PFSK-1 (cell line): ENCODE data around the gene CA14.

ENCODE experiments used
- FOXP2 ChIP-seq: optimal IDR thresholded peaks from 2 replicates; pipeline ENCODE3; 2011; ENCODE audit warnings: borderline replicate concordance, control low read depth, inconsistent platforms; ENCODE audit not compliant: insufficient read depth; ENCODE audit errors: extremely low read length, extremely low read depth
- POLR2AphosphoS5 ChIP-seq: IDR thresholded peaks from 2 replicates; pipeline ENCODE4 v1.6.1; 2012; ENCODE audit warnings: low read depth, mild to moderate bottlenecking, control low read depth, low read length, moderate library complexity
- REST ChIP-seq, 2 experiments: IDR thresholded peaks; 2 replicates each; pipeline versions ENCODE4 v1.6.1 to v1.8.0; 2011 to 2012; ENCODE audit warnings: low read depth in 2 of 2, low read length in 2 of 2, control low read depth in 1 of 2, inconsistent platforms in 1 of 2, mild to moderate bottlenecking in 1 of 2, moderate library complexity in 1 of 2; ENCODE audit not compliant: insufficient read depth in 1 of 2
- SIN3A ChIP-seq: IDR thresholded peaks from 2 replicates; pipeline ENCODE4 v1.6.1; 2012; ENCODE audit warnings: mild to moderate bottlenecking, low read length, moderate library complexity, borderline replicate concordance; ENCODE audit not compliant: insufficient read depth
- TAF1 ChIP-seq: IDR thresholded peaks from 2 replicates; pipeline ENCODE4 v1.6.1; 2012; ENCODE audit warnings: low read length, control low read depth, borderline replicate concordance; ENCODE audit not compliant: insufficient read depth

The CA14 gene

GRCh38 chr1:150236614-150237100 lies 20.9 kb upstream of the CA14 start:
- TF ChIP-seq TAF1 (no peak), SIN3A (no peak), FOXP2 (no peak)

- TF ChIP-seq TAF1 (no peak), SIN3A (no peak), FOXP2 (no peak), REST (IDR thresholded peaks at IDR 0.05; ENCODE audit: insufficient read depth in 1 of 2, low read depth in 2 of 2, low read length in 2 of 2) (no peak), POLR2AphosphoS5 (no peak)
Observed at GRCh38 chr1:150237746-150238145, 19.8 kb upstream of the CA14 start.

GRCh38 chr1:150243003-150243402 lies 14.6 kb upstream of the CA14 start:
- TF ChIP-seq SIN3A (no peak), REST (IDR thresholded peaks at IDR 0.05; ENCODE audit: insufficient read depth in 1 of 2, low read depth in 2 of 2, low read length in 2 of 2) (no peak), POLR2AphosphoS5 (no peak), TAF1 (no peak), FOXP2 (no peak)

GRCh38 chr1:150249936-150250335 lies 7.6 kb upstream of the CA14 start:
- TF ChIP-seq REST (IDR thresholded peaks at IDR 0.05; ENCODE audit: insufficient read depth in 1 of 2, low read depth in 2 of 2, low read length in 2 of 2) (no peak), POLR2AphosphoS5 (no peak), FOXP2 (no peak), TAF1 (no peak), SIN3A (no peak)

GRCh38 chr1:150256198-150256553 lies 1.4 kb upstream of the CA14 start:
- TF ChIP-seq SIN3A: no peak
- TF ChIP-seq POLR2AphosphoS5: no peak
- no peak for TF ChIP-seq REST (IDR thresholded peaks at IDR 0.05; ENCODE audit: insufficient read depth in 1 of 2, low read depth in 2 of 2, low read length in 2 of 2)
- TF ChIP-seq FOXP2: no peak
- TF ChIP-seq TAF1: no peak
